ENCODE data around the gene MOCS3.
A peak's percentile ranks its signal among the peaks of the same experiment; 100 is the strongest.

GRCh38 chr20:50919567-50919966 lies 39.1 kb upstream of the MOCS3 start:
- TF ChIP-seq CTCF (conservative IDR thresholded peaks at IDR 0.05; ENCODE audit: low read depth, low read length), result no peak
- TF ChIP-seq POLR2A (IDR thresholded peaks at IDR 0.05; ENCODE audit: low read depth, low read length), result no peak
- no peak for TF ChIP-seq MAFK (IDR thresholded peaks at IDR 0.05; ENCODE audit: low read depth, low read length)
- TF ChIP-seq ELK1 (IDR thresholded peaks at IDR 0.05; ENCODE audit: borderline replicate concordance, low read depth, low read length), result no peak
- TF ChIP-seq CHD1 (IDR thresholded peaks at IDR 0.05; ENCODE audit: low read depth, low read length), result no peak
- TF ChIP-seq RAD21 (IDR thresholded peaks at IDR 0.05; ENCODE audit: low read length), result no peak
- TF ChIP-seq USF2 (IDR thresholded peaks at IDR 0.05; ENCODE audit: low read depth, low read length), result no peak
- TF ChIP-seq RFX5 (IDR thresholded peaks at IDR 0.05; ENCODE audit: low read depth, low read length), result no peak
- peak; percentile 21; the same call in 1 of the 2 replicates for TF ChIP-seq FOS (IDR thresholded peaks at IDR 0.05; ENCODE audit: low read depth, low read length)
- TF ChIP-seq MXI1 (IDR thresholded peaks at IDR 0.05; ENCODE audit: borderline replicate concordance, low read depth, low read length), result no peak
